ENCODE data around the gene LRRFIP2.

Gene LRRFIP2

GRCh38 chr3:37025561-37026335 is 148.6 kb downstream of the LRRFIP2 start:
- no peak for DNase-seq (ENCODE audit: low read depth in 2 of 2)

GRCh38 chr3:37024820-37025405 is 149.5 kb downstream of the LRRFIP2 start:
- no peak for DNase-seq (ENCODE audit: low read depth in 2 of 2)

- no peak for DNase-seq (ENCODE audit: low read depth in 2 of 2)
Measured at GRCh38 chr3:37024092-37024491, 150.3 kb downstream of the LRRFIP2 start.

- DNase-seq (ENCODE audit: low read depth in 2 of 2): no peak
Measured at GRCh38 chr3:37017683-37018082, 156.7 kb downstream of the LRRFIP2 start.

GRCh38 chr3:37016903-37017302 is 157.5 kb downstream of the LRRFIP2 start:
- no peak for DNase-seq (ENCODE audit: low read depth in 2 of 2)

GRCh38 chr3:37015642-37016041 is 158.7 kb downstream of the LRRFIP2 start:
- DNase-seq (ENCODE audit: low read depth in 2 of 2): no peak

GRCh38 chr3:37014620-37015019 is 159.8 kb downstream of the LRRFIP2 start:
- DNase-seq (ENCODE audit: low read depth in 2 of 2): no peak

All from fibroblast of skin of left quadriceps (primary cell).